ENCODE measurements around the gene PRKCI. TPM values are rescaled to one million over a fixed set of nuclear protein-coding genes. Genes with fewer than 3 reads are reported as not detected.

Gene PRKCI
- total RNA-seq, 4 donors from 2014 or later, result 38.6 to 123 (median 50.2) TPM

DNA sequence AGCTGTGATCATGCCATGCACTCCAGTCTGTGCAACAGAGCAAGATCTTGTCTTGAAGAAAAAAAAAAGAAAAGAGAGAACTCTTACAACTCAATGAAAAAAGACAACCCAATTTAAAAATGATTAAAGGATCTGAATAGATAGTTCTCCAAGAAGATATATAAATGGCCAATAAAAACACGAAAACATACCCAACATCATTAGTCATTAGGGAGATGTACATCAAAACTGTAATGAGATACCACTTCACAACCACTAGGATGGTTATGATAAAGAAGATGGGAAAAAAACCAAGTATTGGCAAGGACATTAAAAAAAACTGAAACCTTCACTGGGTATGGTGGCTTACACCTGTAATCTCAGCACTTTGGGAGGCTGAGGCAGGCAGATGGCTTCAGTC is 2.4 kb upstream of the PRKCI start:
- no peak for DNase-seq (ENCODE audit: low spot score in 2 of 2)
- TF ChIP-seq, protein P1, sequence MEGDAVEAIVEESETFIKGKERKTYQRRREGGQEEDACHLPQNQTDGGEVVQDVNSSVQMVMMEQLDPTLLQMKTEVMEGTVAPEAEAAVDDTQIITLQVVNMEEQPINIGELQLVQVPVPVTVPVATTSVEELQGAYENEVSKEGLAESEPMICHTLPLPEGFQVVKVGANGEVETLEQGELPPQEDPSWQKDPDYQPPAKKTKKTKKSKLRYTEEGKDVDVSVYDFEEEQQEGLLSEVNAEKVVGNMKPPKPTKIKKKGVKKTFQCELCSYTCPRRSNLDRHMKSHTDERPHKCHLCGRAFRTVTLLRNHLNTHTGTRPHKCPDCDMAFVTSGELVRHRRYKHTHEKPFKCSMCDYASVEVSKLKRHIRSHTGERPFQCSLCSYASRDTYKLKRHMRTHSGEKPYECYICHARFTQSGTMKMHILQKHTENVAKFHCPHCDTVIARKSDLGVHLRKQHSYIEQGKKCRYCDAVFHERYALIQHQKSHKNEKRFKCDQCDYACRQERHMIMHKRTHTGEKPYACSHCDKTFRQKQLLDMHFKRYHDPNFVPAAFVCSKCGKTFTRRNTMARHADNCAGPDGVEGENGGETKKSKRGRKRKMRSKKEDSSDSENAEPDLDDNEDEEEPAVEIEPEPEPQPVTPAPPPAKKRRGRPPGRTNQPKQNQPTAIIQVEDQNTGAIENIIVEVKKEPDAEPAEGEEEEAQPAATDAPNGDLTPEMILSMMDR (IDR thresholded peaks at IDR 0.05), result no peak
- no peak for TF ChIP-seq POLR2A (IDR thresholded peaks at IDR 0.05)
- 85 to 92% methylated on average over 1 of the region's 1 CpG for WGBS, 2 donors
- intact Hi-C loops (cut with DNase I; ENCODE audit: low total_unique reads), result no loop called here
- no peak overlapping the region for H3K4me3 ChIP-seq (ENCODE audit: low read depth, poor library complexity, severe bottlenecking)

DNA sequence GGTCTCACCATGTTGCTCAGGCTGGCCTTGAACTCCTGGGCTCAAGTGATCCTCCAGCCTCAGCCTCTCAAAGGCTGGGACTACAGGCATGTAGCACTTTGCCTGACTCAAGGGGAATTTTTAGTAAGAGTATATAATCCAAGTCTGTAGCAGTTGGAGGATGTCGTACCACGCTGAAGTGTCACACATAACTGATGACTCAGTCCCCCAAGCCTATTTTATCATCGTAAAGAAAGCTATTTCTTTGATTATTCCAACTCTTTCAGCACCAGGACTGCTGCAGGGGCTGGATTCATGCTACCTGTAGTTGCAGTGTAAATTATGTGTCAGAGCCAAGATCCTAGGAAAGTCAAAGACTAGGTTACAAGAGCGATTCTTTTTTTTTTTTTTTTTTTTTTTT is 1.4 kb upstream of the PRKCI start:
- 71 to 72% methylated on average over 4 of the region's 4 CpGs for WGBS, 2 donors
- intact Hi-C loops (cut with DNase I; ENCODE audit: low total_unique reads), result no loop called here
- TF ChIP-seq, protein P1 (IDR thresholded peaks at IDR 0.05), result no peak
- TF ChIP-seq POLR2A (IDR thresholded peaks at IDR 0.05), result no peak
- no peak for DNase-seq (ENCODE audit: low spot score in 2 of 2)
- H3K4me3 ChIP-seq (ENCODE audit: low read depth, poor library complexity, severe bottlenecking), result no peak overlapping the region

DNA sequence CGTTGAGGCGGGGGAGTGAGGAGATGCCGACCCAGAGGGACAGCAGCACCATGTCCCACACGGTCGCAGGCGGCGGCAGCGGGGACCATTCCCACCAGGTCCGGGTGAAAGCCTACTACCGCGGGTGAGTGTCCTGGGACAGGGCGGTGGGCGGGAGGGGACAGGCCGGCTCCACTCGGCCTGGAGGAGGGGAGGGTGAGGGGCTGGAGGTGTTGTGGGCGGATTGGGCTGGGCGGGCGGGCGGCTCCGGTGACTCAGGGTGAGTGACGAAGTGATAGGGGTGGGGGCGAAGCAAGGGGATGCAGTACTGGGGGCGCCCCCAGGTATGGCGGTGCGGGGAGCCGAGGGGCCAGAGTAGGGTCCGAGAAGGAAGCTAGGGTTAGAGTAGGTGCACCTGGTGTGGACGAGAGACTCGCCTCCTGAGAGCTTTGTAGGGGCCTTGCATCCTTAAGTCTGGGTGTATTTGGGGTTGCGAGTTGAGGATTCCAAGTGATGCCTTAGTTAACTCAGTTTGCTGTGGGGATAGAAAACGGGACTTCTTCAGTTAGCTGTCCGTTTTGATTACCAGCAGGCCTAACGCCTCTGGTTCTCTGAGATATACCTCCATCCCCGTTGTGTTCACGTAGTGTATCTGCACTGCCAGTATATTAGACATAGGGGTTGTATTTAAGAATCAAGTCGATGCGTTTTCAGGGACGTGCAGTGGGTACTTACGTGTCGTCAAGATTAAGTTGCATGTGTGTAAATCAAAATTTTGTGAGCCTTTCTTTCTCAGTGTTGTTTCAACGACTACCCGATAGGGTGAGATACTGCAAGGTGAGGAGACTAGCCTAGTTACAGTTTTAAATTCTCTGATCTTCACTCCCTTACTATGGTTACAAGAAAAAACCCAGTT is 670 bp downstream of the PRKCI start:
- no peak for DNase-seq (ENCODE audit: low spot score in 2 of 2)

DNA sequence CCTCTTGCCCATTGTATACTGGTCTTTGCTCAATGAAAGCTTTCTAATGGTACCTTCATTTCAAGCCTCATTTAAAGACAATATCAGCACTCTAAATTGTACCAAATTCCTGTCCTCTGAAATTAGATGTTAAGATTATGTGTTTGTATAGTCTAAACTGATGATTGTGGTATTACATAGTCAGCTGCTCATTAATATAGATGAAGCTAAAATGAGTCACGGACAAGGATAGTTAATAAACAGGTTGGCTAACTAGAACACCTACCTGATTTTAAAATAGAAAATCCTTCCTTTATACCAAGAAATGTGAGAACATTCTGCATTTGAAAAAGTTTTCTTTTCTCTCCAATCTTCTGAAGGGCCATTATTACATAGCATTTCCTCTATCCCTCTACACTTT is 2.9 kb downstream of the PRKCI start:
- no peak overlapping the region for H3K4me3 ChIP-seq (ENCODE audit: low read depth, poor library complexity, severe bottlenecking)
- 31 to 72% methylated on average over 1 of the region's 1 CpG for WGBS, 2 donors
- intact Hi-C loops (cut with DNase I; ENCODE audit: low total_unique reads), result no loop called here
- no peak for DNase-seq (ENCODE audit: low spot score in 2 of 2)
- TF ChIP-seq, protein P1 (IDR thresholded peaks at IDR 0.05), result no peak
- no peak for TF ChIP-seq POLR2A (IDR thresholded peaks at IDR 0.05)

More for the DNA sequence above, 670 bp downstream of the PRKCI start:
- H3K4me3 ChIP-seq (ENCODE audit: low read depth, poor library complexity, severe bottlenecking), result peak overlapping the region; percentile 84
- TF ChIP-seq, protein P1 (IDR thresholded peaks at IDR 0.05), result no peak
- no peak for TF ChIP-seq POLR2A (IDR thresholded peaks at IDR 0.05)
- 1 to 2% methylated on average over 23 to 29 of the region's 42 CpGs for WGBS, 2 donors
- intact Hi-C loops (cut with DNase I; ENCODE audit: low total_unique reads), result no loop called here

DNA sequence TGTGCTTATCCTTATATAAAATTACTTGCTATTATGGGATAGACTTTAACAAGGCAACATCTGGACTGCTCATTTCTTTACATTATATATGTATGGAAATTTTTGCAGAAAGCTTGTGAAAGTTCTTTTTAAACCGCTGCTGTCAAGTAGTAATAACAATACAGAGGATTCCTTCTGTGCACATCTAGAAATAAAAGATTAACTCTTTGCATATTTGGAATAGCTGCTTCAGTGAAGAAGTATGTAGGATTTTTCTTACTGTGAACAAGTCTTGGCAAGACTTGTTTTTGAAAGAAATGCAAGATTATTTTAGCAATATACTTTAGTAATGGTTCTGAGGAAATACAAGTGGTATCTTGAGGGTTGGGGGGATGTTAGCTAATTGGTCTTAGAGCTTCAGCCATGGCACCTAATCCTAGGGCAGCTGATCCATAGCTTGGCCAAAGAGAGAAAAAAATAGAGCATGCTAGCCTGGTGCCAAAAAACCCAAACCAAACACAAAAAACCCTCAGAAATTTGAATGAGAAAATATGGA is 4.3 kb downstream of the PRKCI start:
- TF ChIP-seq, protein P1 (IDR thresholded peaks at IDR 0.05), result no peak
- TF ChIP-seq POLR2A (IDR thresholded peaks at IDR 0.05), result no peak
- no peak overlapping the region for H3K4me3 ChIP-seq (ENCODE audit: low read depth, poor library complexity, severe bottlenecking)
- 34 to 73% methylated on average over 1 of the region's 1 CpG for WGBS, 2 donors
- DNase-seq (ENCODE audit: low spot score in 2 of 2), result no peak
- intact Hi-C loops (cut with DNase I; ENCODE audit: low total_unique reads), result no loop called here

Data from lower leg skin (tissue), 4 donors.